ENCODE data around the gene TOMT.

- no peak for TF ChIP-seq POLR2A (IDR thresholded peaks at IDR 0.05; ENCODE audit: low read depth, low read length)
- no peak for TF ChIP-seq TAF1 (IDR thresholded peaks at IDR 0.05; ENCODE audit: borderline replicate concordance, low read depth, low read length)
- no peak for TF ChIP-seq POLR2AphosphoS5 (IDR thresholded peaks at IDR 0.05; ENCODE audit: low read depth, low read length)
These were observed 25.9 kb upstream of the TOMT start for GRCh38 chr11:72079819-72080325.

All from GM12892 (cell line).